B cell (primary cell): ENCODE data around the gene SPIB. TPM values are rescaled to one million over a fixed set of nuclear protein-coding genes. Genes with fewer than 3 reads are reported as not detected.
"Not testable (repeated sequence)": the region's sequence is repeated elsewhere in the genome, so short reads cannot be mapped to it uniquely, and the experiment has no call there.

Experiments used
- ATAC-seq: fragments of 200-7000 bp; cut with Tn5 transposase; one replicate; pipeline ENCODE4 v1.10.0; 2021; ENCODE audit warnings: low read depth, mild to moderate bottlenecking, moderate number of reproducible peaks, moderate library complexity
- CTCF ChIA-PET: fragments of 350-600 bp; sonication (Branson Sonifier 250); formaldehyde crosslinking; loops from one replicate; lab custom pipeline; 2021; ENCODE audit warnings: antibody characterized with exemption, inconsistent platforms; lab: Charles Lee
- POLR2A ChIA-PET: fragments of 350-600 bp; sonication (Branson Sonifier 250); formaldehyde crosslinking; loops from one replicate; lab custom pipeline; 2021; ENCODE audit warnings: antibody characterized with exemption; lab: Charles Lee
- DNase-seq: peaks from one replicate; pipeline ENCODE4 v3.0.0; 2013
- H2AFZ ChIP-seq: 2 replicates; pipeline ENCODE4 v1.6.1; 2012; ENCODE audit warnings: mild to moderate bottlenecking, low read depth, low read length; ENCODE audit not compliant: insufficient read depth, poor library complexity, severe bottlenecking
- H3K27ac ChIP-seq, 2 donors: 1 replicate in 1 of 2; 2 replicates in 1 of 2; pipeline ENCODE4 v1.5.1; 2012 to 2013; ENCODE audit warnings: low read length in 2 of 2, mild to moderate bottlenecking in 2 of 2, moderate library complexity in 1 of 2
- H3K27me3 ChIP-seq, 4 experiments: fragments of 200-600 bp in 1 of 4; sonication (generic) in 1 of 4; replicated peaks in 1 of 4; 1 replicate in 2 of 4; 2 replicates in 2 of 4; pipeline versions ENCODE4 v1.6.1 to v1.7.0; 2013 to 2016; ENCODE audit warnings: low read length in 3 of 4, mild to moderate bottlenecking in 2 of 4, mixed read lengths in 1 of 4, moderate library complexity in 1 of 4; ENCODE audit not compliant: insufficient read depth in 4 of 4, control insufficient read depth in 3 of 4; ENCODE audit errors: control extremely low read depth in 1 of 4
- H3K36me3 ChIP-seq, 2 experiments: replicated peaks in 1 of 2; 1 replicate in 1 of 2; 2 replicates in 1 of 2; pipeline versions ENCODE4 v1.6.1 to v1.7.1; 2013; ENCODE audit warnings: low read length in 1 of 2; ENCODE audit not compliant: insufficient read depth in 2 of 2, control insufficient read depth in 1 of 2; ENCODE audit errors: control extremely low read depth in 1 of 2, extremely low read depth in 1 of 2
- H3K4me1 ChIP-seq, 2 donors: fragments of 200-600 bp in 1 of 2; sonication (generic) in 1 of 2; 1 replicate in 1 of 2; 2 replicates in 1 of 2; pipeline versions ENCODE4 v1.5.1 to v1.6.1; 2013 to 2017; ENCODE audit warnings: low read length in 2 of 2; ENCODE audit not compliant: control insufficient read depth in 2 of 2, insufficient read depth in 2 of 2
- H3K4me2 ChIP-seq: replicated peaks from 2 replicates; pipeline ENCODE3; 2012; ENCODE audit warnings: mild to moderate bottlenecking, low read depth, low read length; ENCODE audit not compliant: poor library complexity, severe bottlenecking
- H3K4me3 ChIP-seq, 5 experiments: fragments of 200-600 bp in 1 of 5; sonication (generic) in 1 of 5; 1 replicate in 3 of 5; 2 replicates in 2 of 5; pipeline versions ENCODE4 v1.5.1 to v1.7.0; 2011 to 2016; ENCODE audit warnings: low read length in 4 of 5, mild to moderate bottlenecking in 4 of 5, low read depth in 2 of 5, control low read depth in 1 of 5, moderate library complexity in 1 of 5; ENCODE audit not compliant: insufficient read depth in 1 of 5; ENCODE audit errors: control extremely low read depth in 1 of 5, extremely low read depth in 1 of 5
- H3K79me2 ChIP-seq: fragments of 200-600 bp; sonication (generic); one replicate; pipeline ENCODE4 v1.6.0; 2016; ENCODE audit warnings: low read length; ENCODE audit not compliant: control insufficient read depth, insufficient read depth
- H3K9ac ChIP-seq: fragments of 200-600 bp; sonication (generic); 2 replicates; pipeline ENCODE4 v1.6.1; 2017; ENCODE audit warnings: mild to moderate bottlenecking, low read length, moderate library complexity
- H3K9me3 ChIP-seq, 3 donors: one replicate each; pipeline versions ENCODE4 v1.6.1 to v1.7.1; 2013; ENCODE audit warnings: low read length in 2 of 3; ENCODE audit not compliant: control insufficient read depth in 2 of 3, insufficient read depth in 1 of 3; ENCODE audit errors: control extremely low read depth in 1 of 3
- H4K20me1 ChIP-seq: 2 replicates; pipeline ENCODE4 v1.6.0; 2012; ENCODE audit warnings: mild to moderate bottlenecking, low read length; ENCODE audit not compliant: insufficient read depth, control insufficient read depth, poor library complexity, severe bottlenecking
- H3K27ac Mint-ChIP-seq: one replicate; pipeline ENCODE4 v1.8.0; 2021; ENCODE audit warnings: mixed read lengths
- H3K27me3 Mint-ChIP-seq: one replicate; pipeline ENCODE4 v1.8.0; 2021; ENCODE audit warnings: mixed read lengths
- H3K4me1 Mint-ChIP-seq: one replicate; pipeline ENCODE4 v1.8.0; 2021; ENCODE audit warnings: mixed read lengths
- H3K4me3 Mint-ChIP-seq: one replicate; pipeline ENCODE4 v1.8.0; 2021; ENCODE audit warnings: mixed read lengths
- H3K9me3 Mint-ChIP-seq: one replicate; pipeline ENCODE4 v1.8.0; 2022; ENCODE audit warnings: mixed read lengths; ENCODE audit not compliant: insufficient read depth
- EZH2 ChIP-seq: IDR thresholded peaks from 2 replicates; pipeline ENCODE4 v1.6.1; 2012; ENCODE audit warnings: borderline replicate concordance, low read depth, mild to moderate bottlenecking, moderate library complexity, low read length; ENCODE audit not compliant: insufficient read depth, poor library complexity, severe bottlenecking
- WGBS: methylation state at CpG from one replicate; pipeline ENCODE4 v1.1.5; 2013; ENCODE audit warnings: missing lambda C conversion rate; ENCODE audit not compliant: insufficient coverage; 5-methylcytosine and 5-hydroxymethylcytosine counted together
- intact Hi-C: fragments of 100-400 bp; cut with micrococcal nuclease; formaldehyde crosslinking; loops from one replicate; pipeline ENCODE4 v1.10.0; 2022
- polyA plus RNA-seq: library from polyadenylated mRNA; depleted of rRNA; stranded (reverse); fragments of >200 nt; gene quantifications from 2 replicates; pipeline ENCODE4 v1.2.3, GENCODE V29; 2012
- total RNA-seq, 2 donors: library from RNA; stranded (reverse); fragments of 120-200 nt in 1 of 2; gene quantifications; 1 replicate in 1 of 2; 2 replicates in 1 of 2; pipeline versions ENCODE4 v1.2.3 to v1.2.4, GENCODE V29; 2013 to 2022
- TF ChIP-seq, protein P1 (sequence below): fragments of 200-600 bp; IDR thresholded peaks from one replicate; pipeline ENCODE4 v1.8.0; 2022; ENCODE audit warnings: antibody characterized with exemption, mild to moderate bottlenecking

SPIB gene
- total and polyA plus RNA-seq, 2 donors (not counting 1 experiment from before 2014, with no cell fraction given) = 183 to 205 TPM

DNA sequence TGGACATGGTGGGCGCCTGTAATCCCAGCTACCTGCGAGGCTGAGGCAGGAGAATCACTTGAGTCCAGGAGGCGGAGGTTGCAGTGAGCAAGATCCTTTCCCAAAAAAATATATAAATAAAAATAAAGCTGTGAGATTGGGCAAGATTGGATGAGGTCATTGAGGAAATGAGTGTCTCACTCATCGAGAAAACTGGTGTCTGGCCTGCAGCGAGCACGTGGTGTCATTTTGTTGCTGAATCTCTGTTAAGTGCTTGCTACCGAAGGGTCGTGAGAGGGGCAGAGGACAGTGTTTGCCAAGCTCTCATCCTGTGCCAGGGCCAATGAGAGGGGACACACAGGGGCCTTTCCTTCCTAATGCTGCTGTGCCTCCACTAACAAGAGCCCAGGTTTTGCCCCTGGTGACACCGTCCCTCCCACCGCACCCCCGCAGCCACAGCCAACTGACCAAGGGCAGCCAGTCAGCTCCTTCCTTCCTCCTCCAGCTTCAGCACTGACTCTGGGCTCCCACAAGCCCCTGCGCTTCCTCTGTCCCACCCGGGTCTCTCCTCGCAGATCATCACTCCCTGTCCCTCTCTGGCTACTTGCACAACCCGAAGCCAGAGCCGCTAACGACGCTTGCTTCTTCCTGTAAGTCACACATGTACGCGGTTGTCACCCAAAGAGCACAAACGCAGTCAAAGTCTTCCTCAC lies 31.4 kb upstream of the SPIB start:
- H3K4me1 ChIP-seq = peaks cover 12 to 18% of the 10 kb centered on the region in 2 donors
- intact Hi-C loops = no loop called here
- Mint-ChIP-seq H3K4me1 (peaks cover 26% of the 10 kb centered on the region), H3K4me3 (peak overlapping the region; percentile 47), H3K27me3 (no peaks in the 10 kb centered on the region), H3K9me3 (no peaks in the 10 kb centered on the region), H3K27ac (peak overlapping the region; percentile 39)
- no peak overlapping the region for H3K4me2 ChIP-seq
- H3K4me3 ChIP-seq = no peak overlapping the region
- WGBS = 90% methylated on average over 18 of the region's 21 CpGs
- H4K20me1 ChIP-seq = no peaks in the 10 kb centered on the region
- H3K9me3 ChIP-seq = no peaks in the 10 kb centered on the region
- no peak overlapping the region for H2AFZ ChIP-seq
- no peaks in the 10 kb centered on the region for H3K27me3 ChIP-seq
- peaks cover 47% of the 10 kb centered on the region for H3K79me2 ChIP-seq
- CTCF ChIA-PET = interaction anchor here (1.0 to 3.9 kb wide), 3 partner anchors 19 to 73 kb away, joined by 4 to 22 read pairs (median 7); no protein-coding TSS in a partner anchor
- ATAC-seq = no peak
- no peak overlapping the region for H3K27ac ChIP-seq
- H3K36me3 ChIP-seq = peaks cover 0 to 12% of the 10 kb centered on the region in 2 experiments
- no peak for DNase-seq
- POLR2A ChIA-PET = no interaction called here
- no peak overlapping the region for H3K9ac ChIP-seq
- TF ChIP-seq EZH2 = no peak
- TF ChIP-seq, protein P1, sequence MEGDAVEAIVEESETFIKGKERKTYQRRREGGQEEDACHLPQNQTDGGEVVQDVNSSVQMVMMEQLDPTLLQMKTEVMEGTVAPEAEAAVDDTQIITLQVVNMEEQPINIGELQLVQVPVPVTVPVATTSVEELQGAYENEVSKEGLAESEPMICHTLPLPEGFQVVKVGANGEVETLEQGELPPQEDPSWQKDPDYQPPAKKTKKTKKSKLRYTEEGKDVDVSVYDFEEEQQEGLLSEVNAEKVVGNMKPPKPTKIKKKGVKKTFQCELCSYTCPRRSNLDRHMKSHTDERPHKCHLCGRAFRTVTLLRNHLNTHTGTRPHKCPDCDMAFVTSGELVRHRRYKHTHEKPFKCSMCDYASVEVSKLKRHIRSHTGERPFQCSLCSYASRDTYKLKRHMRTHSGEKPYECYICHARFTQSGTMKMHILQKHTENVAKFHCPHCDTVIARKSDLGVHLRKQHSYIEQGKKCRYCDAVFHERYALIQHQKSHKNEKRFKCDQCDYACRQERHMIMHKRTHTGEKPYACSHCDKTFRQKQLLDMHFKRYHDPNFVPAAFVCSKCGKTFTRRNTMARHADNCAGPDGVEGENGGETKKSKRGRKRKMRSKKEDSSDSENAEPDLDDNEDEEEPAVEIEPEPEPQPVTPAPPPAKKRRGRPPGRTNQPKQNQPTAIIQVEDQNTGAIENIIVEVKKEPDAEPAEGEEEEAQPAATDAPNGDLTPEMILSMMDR = no peak

DNA sequence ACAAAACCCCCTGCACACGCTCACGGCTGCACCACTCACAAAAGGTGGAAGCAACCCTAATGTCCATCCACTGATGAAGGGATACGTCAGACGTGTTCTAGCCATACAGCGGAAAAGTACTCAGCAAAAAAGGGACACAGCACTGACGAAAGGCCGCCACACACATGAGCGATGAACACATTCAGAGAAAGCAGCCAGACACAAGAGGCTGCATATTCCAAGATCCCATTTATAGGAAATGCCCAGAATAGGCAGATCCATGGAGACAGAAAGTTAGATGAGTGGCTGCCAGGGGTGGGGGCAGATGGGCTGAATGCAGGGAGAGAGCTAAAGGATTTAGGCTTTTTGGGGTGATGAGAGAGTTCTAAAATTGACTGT lies 30.9 kb upstream of the SPIB start:
- no peak overlapping the region for H3K4me3 ChIP-seq
- no peaks in the 10 kb centered on the region for H4K20me1 ChIP-seq
- WGBS = 95% methylated on average over 8 of the region's 8 CpGs
- intact Hi-C loops = no loop called here
- H3K9me3 Mint-ChIP-seq = no peaks in the 10 kb centered on the region
- no peaks in the 10 kb centered on the region for H3K27me3 Mint-ChIP-seq
- peak overlapping the region; percentile 39 for H3K27ac Mint-ChIP-seq
- peaks cover 52% of the 10 kb centered on the region for H3K79me2 ChIP-seq
- no peak overlapping the region for H3K9ac ChIP-seq
- no peak overlapping the region for H3K27ac ChIP-seq
- H3K9me3 ChIP-seq = no peaks in the 10 kb centered on the region
- H3K4me3 Mint-ChIP-seq = peak overlapping the region; percentile 47
- TF ChIP-seq, protein P1 = no peak
- no peak for TF ChIP-seq EZH2
- peaks cover 0 to 8% of the 10 kb centered on the region in 2 experiments for H3K36me3 ChIP-seq
- CTCF ChIA-PET = no interaction called here
- peaks cover 12 to 18% of the 10 kb centered on the region in 2 donors for H3K4me1 ChIP-seq
- no peak overlapping the region for H2AFZ ChIP-seq
- no peaks in the 10 kb centered on the region for H3K27me3 ChIP-seq
- ATAC-seq (no peak), DNase-seq (no peak)
- H3K4me2 ChIP-seq = no peak overlapping the region
- POLR2A ChIA-PET = no interaction called here
- peaks cover 26% of the 10 kb centered on the region for H3K4me1 Mint-ChIP-seq

DNA sequence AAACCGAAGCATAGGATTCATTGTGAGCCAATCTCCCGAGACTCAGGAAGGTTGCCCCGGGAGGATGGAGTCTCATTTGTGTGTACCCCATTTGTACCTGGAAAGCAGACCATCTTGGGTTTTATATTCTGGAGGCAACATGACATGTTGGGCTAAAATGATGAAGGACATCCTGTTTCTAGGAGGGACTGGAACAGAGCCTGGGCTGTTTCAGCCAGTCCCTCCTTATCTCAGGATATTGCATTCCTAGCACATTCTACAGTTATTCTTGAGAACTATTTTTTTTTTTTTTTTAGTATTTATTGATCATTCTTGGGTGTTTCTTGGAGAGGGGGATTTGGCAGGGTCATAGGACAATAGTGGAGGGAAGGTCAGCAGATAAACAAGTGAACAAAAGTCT lies 28.4 kb upstream of the SPIB start:
- Histone ChIP-seq H3K36me3 (peaks cover 0 to 11% of the 10 kb centered on the region in 2 experiments), H3K79me2 (peaks cover 63% of the 10 kb centered on the region)
- H3K9me3 Mint-ChIP-seq, POLR2A ChIA-PET, H2AFZ ChIP-seq, H3K4me3 Mint-ChIP-seq, H3K4me3 ChIP-seq, H4K20me1 ChIP-seq, H3K27me3 ChIP-seq, H3K9me3 ChIP-seq, H3K27ac Mint-ChIP-seq, H3K4me2 ChIP-seq, ATAC-seq, DNase-seq, intact Hi-C loops, H3K4me1 Mint-ChIP-seq, H3K27me3 Mint-ChIP-seq, CTCF ChIA-PET, H3K27ac ChIP-seq, H3K9ac ChIP-seq, H3K4me1 ChIP-seq: not testable (repeated sequence)
- 100% methylated on average over 3 of the region's 3 CpGs for WGBS
